PC-9 (cell line): ENCODE data around the gene MYOF.

Source experiments
- CTCF ChIP-seq: fragments of 200-600 bp; sonication (generic); conservative IDR thresholded peaks from 2 replicates; pipeline ENCODE4 v1.6.1; 2017; ENCODE audit warnings: mixed run types, antibody characterized with exemption, mild to moderate bottlenecking, moderate library complexity
- EZH2 ChIP-seq: fragments of 200-600 bp; sonication (generic); IDR thresholded peaks from 2 replicates; pipeline ENCODE4 v1.8.0; 2017; ENCODE audit warnings: antibody characterized with exemption, low read depth

- peak; percentile 79 for TF ChIP-seq CTCF
- no peak for TF ChIP-seq EZH2
Measured at GRCh38 chr10:93352638-93353383, 129.3 kb downstream of the MYOF start.
